ENCODE data around the gene LRMDA. TPM values are rescaled to one million over a fixed set of nuclear protein-coding genes. Genes with fewer than 3 reads are reported as not detected.

LRMDA gene
- total and polyA plus RNA-seq, 10 of the 15 experiments (the other 5 are each of a cell fraction or from before 2014, with no cell fraction given): 0.07 to 0.54 (median 0.29) TPM; not detected in 4

GRCh38 chr10:76119515-76119914, 688.1 kb downstream of the LRMDA start (continued):
- TF ChIP-seq TCF12 (IDR thresholded peaks at IDR 0.05; ENCODE audit: low read depth, low read length): no peak
- no peak for TF ChIP-seq MTA3 (IDR thresholded peaks at IDR 0.05; ENCODE audit: borderline replicate concordance, low read length)
- no peak for TF ChIP-seq BRCA1 (IDR thresholded peaks at IDR 0.05; ENCODE audit: low read depth, low read length)
- TF ChIP-seq SMAD5 (IDR thresholded peaks at IDR 0.05; ENCODE audit: low read depth): no peak

- ChIA-PET RAD21 (ENCODE audit: unreplicated experiment) (no interaction called here), POLR2A (no interaction called here), CTCF (no interaction called here), SMC1A (ENCODE audit: uncharacterized antibody, unreplicated experiment) (interaction anchor here (0.7 kb wide), 1 partner anchor 182 kb away, joined by 3 read pairs; no protein-coding TSS in a partner anchor)
- no peaks in the 10 kb centered on the region for H3K9me3 ChIP-seq (replicated peaks; ENCODE audit: control insufficient read depth, insufficient read depth, low read length)
- no peaks in the 10 kb centered on the region for H3K27me3 ChIP-seq (replicated peaks in 1 of 2; ENCODE audit: control insufficient read depth in 2 of 2, insufficient read depth in 2 of 2, low read length in 1 of 2)
- intact Hi-C loops (cut with micrococcal nuclease; ENCODE audit: unreplicated experiment) (no loop called here), in situ Hi-C loops (cut with MboI) (no loop called here)
- 22% methylated on average over 4 of the region's 4 CpGs for WGBS (ENCODE audit: insufficient coverage, insufficient replicate concordance, low lambda C conversion rate, missing lambda C conversion rate)
- no peak for ATAC-seq
- no peak overlapping the region for H3K9ac ChIP-seq (ENCODE audit: control insufficient read depth, insufficient read depth, low read length)
- BruUV-seq (replicated peaks): no TSS peak
- no peak for FAIRE-seq
- no peaks in the 10 kb centered on the region for H3K79me2 ChIP-seq (ENCODE audit: control insufficient read depth, insufficient read depth, low read length)
- no peak overlapping the region for H2AFZ ChIP-seq (ENCODE audit: control insufficient read depth, low read depth, low read length)
- no peaks in the 10 kb centered on the region for H4K20me1 ChIP-seq (ENCODE audit: control insufficient read depth, insufficient read depth)
- H3K36me3 ChIP-seq (ENCODE audit: control insufficient read depth in 2 of 2, insufficient read depth in 2 of 2, low read length in 1 of 2): no peaks in the 10 kb centered on the region
- no peaks in the 10 kb centered on the region for H3K4me1 ChIP-seq (ENCODE audit: control insufficient read depth, insufficient read depth, low read length)
- no peak overlapping the region for H3K4me3 ChIP-seq
- DNase-seq (ENCODE audit: low read depth, low spot score): no peak
- H3K27ac ChIP-seq (ENCODE audit: control insufficient read depth, insufficient read depth): no peak overlapping the region
- no peak overlapping the region for H3K4me2 ChIP-seq (ENCODE audit: control insufficient read depth, insufficient read depth)
- TF ChIP-seq SKIL (IDR thresholded peaks at IDR 0.05; ENCODE audit: low read depth, poor library complexity, severe bottlenecking) (no peak), POLR2A (IDR thresholded peaks at IDR 0.05; ENCODE audit: low read depth, low read length) (no peak), TBL1XR1 (IDR thresholded peaks at IDR 0.05; ENCODE audit: low read depth, low read length) (no peak), ATF3 (IDR thresholded peaks at IDR 0.05; ENCODE audit: borderline replicate concordance, extremely low read depth, low read depth, low read length) (no peak), SREBF2 (IDR thresholded peaks at IDR 0.05; ENCODE audit: low read length) (no peak), CBFB (IDR thresholded peaks at IDR 0.05; ENCODE audit: low read depth) (no peak), CBX3 (IDR thresholded peaks at IDR 0.05; ENCODE audit: borderline replicate concordance, low read depth) (no peak), USF2 (IDR thresholded peaks at IDR 0.05; ENCODE audit: borderline replicate concordance, low read depth, low read length) (no peak), CTCF (IDR thresholded peaks at IDR 0.05 in 2 of 3, conservative IDR thresholded peaks at IDR 0.05 in 1 of 3; ENCODE audit: control insufficient read depth in 2 of 3, extremely low read depth in 1 of 3, insufficient read depth in 1 of 3, low read depth in 3 of 3, low read length in 3 of 3) (no peak), BHLHE40 (IDR thresholded peaks at IDR 0.05; ENCODE audit: borderline replicate concordance in 1 of 2, low read depth in 2 of 2, low read length in 1 of 2) (no peak), LARP7 (IDR thresholded peaks at IDR 0.05) (no peak), SRF (IDR thresholded peaks at IDR 0.05; ENCODE audit: low read depth in 2 of 2, low read length in 2 of 2) (no peak), ELK1 (IDR thresholded peaks at IDR 0.05; ENCODE audit: low read depth, low read length) (no peak)
These were observed 690.6 kb downstream of the LRMDA start for GRCh38 chr10:76122056-76122455.

All from GM12878 (cell line).